Measurements from ENCODE around the gene MATN3.

Gene MATN3

GRCh38 chr2:19993731-19994130 is 18.7 kb downstream of the MATN3 start:
- DNase-seq: no peak

- DNase-seq: no peak
These were observed 20.6 kb downstream of the MATN3 start for GRCh38 chr2:19991895-19992294.

GRCh38 chr2:19990416-19990728 is 22.1 kb downstream of the MATN3 start:
- no peak for DNase-seq

- peak; percentile 75 for DNase-seq
These were observed 22.6 kb downstream of the MATN3 start, which contains the start of gene WDR35 for GRCh38 chr2:19989667-19990415. WDR35 (minus strand) TSS chr2:19990105; CDS start chr2:19990015, 90 bp downstream.

- no peak for DNase-seq
These were observed 23.2 kb downstream of the MATN3 start for GRCh38 chr2:19989342-19989666.

GRCh38 chr2:19988600-19988999 is 23.9 kb downstream of the MATN3 start:
- DNase-seq: no peak

- DNase-seq: no peak
These were observed 24.5 kb downstream of the MATN3 start for GRCh38 chr2:19987936-19988335.

GRCh38 chr2:19982268-19982667 is 30.2 kb downstream of the MATN3 start:
- DNase-seq: no peak

- no peak for DNase-seq
These were observed 32.5 kb downstream of the MATN3 start for GRCh38 chr2:19979932-19980331.

GRCh38 chr2:19973466-19973865 is 39.0 kb downstream of the MATN3 start:
- no peak for DNase-seq

GRCh38 chr2:19971691-19972090 is 40.8 kb downstream of the MATN3 start:
- no peak for DNase-seq

GRCh38 chr2:19963386-19963785 is 49.1 kb downstream of the MATN3 start:
- DNase-seq: no peak

GRCh38 chr2:19955544-19956422 is 56.7 kb downstream of the MATN3 start:
- DNase-seq: no peak

- no peak for DNase-seq
These were observed 63.4 kb downstream of the MATN3 start for GRCh38 chr2:19949071-19949470.

GRCh38 chr2:19947184-19947940 is 65.1 kb downstream of the MATN3 start:
- DNase-seq: no peak

GRCh38 chr2:19944205-19944845 is 68.1 kb downstream of the MATN3 start:
- no peak for DNase-seq

- no peak for DNase-seq
These were observed 69.3 kb downstream of the MATN3 start for GRCh38 chr2:19943189-19943588.

- DNase-seq: no peak
These were observed 70.3 kb downstream of the MATN3 start for GRCh38 chr2:19942199-19942598.

All from NCI-H1092 (cell line).